GM12878 (cell line): ENCODE measurements around the gene BATF. TPM values are rescaled to one million over a fixed set of nuclear protein-coding genes. Genes with fewer than 3 reads are reported as not detected.

ENCODE experiments used
- CBX3 ChIP-seq: fragments of 200-600 bp; sonication (generic); IDR thresholded peaks from 2 replicates; pipeline ENCODE4 v1.6.1; 2016; ENCODE audit warnings: low read depth, borderline replicate concordance
- CBX5 ChIP-seq: sonication (generic); IDR thresholded peaks from 2 replicates; pipeline ENCODE4 v1.6.1; 2016; ENCODE audit warnings: low read depth, moderate library complexity, mild to moderate bottlenecking, inconsistent platforms
- CHD1 ChIP-seq: IDR thresholded peaks from 2 replicates; pipeline ENCODE4 v1.6.1; 2012; ENCODE audit warnings: low read depth, low read length, improper control_type of control experiment
- CHD2 ChIP-seq: IDR thresholded peaks from 2 replicates; pipeline ENCODE4 v1.6.1; 2011; ENCODE audit warnings: low read depth, low read length, improper control_type of control experiment, borderline replicate concordance
- FOS ChIP-seq: IDR thresholded peaks from 3 replicates; pipeline ENCODE4 v1.6.1; 2011; ENCODE audit warnings: borderline replicate concordance; ENCODE audit not compliant: insufficient read length; ENCODE audit errors: extremely low read depth
- HCFC1 ChIP-seq: fragments of 150-350 bp; IDR thresholded peaks from 2 replicates; pipeline ENCODE4 v1.6.1; 2014; ENCODE audit warnings: low read length
- IKZF1 ChIP-seq: fragments of 450-650 bp; conservative IDR thresholded peaks from 2 replicates; pipeline ENCODE4 v1.6.1; 2017; ENCODE audit warnings: antibody characterized with exemption, mild to moderate bottlenecking
- IKZF2 ChIP-seq, 2 experiments: fragments of 450-650 bp; IDR thresholded peaks; 2 replicates each; pipeline ENCODE4 v1.6.1; 2017; ENCODE audit warnings: mild to moderate bottlenecking in 2 of 2, moderate library complexity in 2 of 2
- LARP7 ChIP-seq: fragments of 450-650 bp; IDR thresholded peaks from 2 replicates; pipeline ENCODE4 v1.6.1; 2017; ENCODE audit warnings: mild to moderate bottlenecking
- MEF2B ChIP-seq: fragments of 450-650 bp; IDR thresholded peaks from 2 replicates; pipeline ENCODE4 v1.6.1; 2018; ENCODE audit warnings: mild to moderate bottlenecking, moderate library complexity; ENCODE audit not compliant: partially characterized antibody, poor library complexity, severe bottlenecking
- NFXL1 ChIP-seq: fragments of 450-650 bp; IDR thresholded peaks from 2 replicates; pipeline ENCODE4 v1.6.1; 2017; ENCODE audit warnings: antibody characterized with exemption, mild to moderate bottlenecking, borderline replicate concordance
- NR2C2 ChIP-seq: IDR thresholded peaks from 2 replicates; pipeline ENCODE4 v1.6.1; 2011; ENCODE audit warnings: borderline replicate concordance, low read depth; ENCODE audit not compliant: control insufficient read depth, insufficient read length
- RAD21 ChIP-seq: IDR thresholded peaks from 2 replicates; pipeline ENCODE4 v1.6.1; 2011; ENCODE audit warnings: mild to moderate bottlenecking, low read depth, low read length, moderate library complexity; ENCODE audit not compliant: insufficient read depth
- SIX5 ChIP-seq: IDR thresholded peaks from 2 replicates; pipeline ENCODE4 v1.6.1; 2011; ENCODE audit warnings: mild to moderate bottlenecking, low read depth, low read length, moderate library complexity; ENCODE audit not compliant: severe bottlenecking
- ZNF217 ChIP-seq: fragments of 450-650 bp; IDR thresholded peaks from 2 replicates; pipeline ENCODE4 v1.6.1; 2017; ENCODE audit warnings: antibody characterized with exemption, mild to moderate bottlenecking
- polyA plus RNA-seq, 11 experiments: library from polyadenylated mRNA; depleted of rRNA in 4 of 11; unstranded in 6 of 11; stranded (reverse) in 5 of 11; fragments of >200 nt; fragmentation: Nextera tagmentation in 4 of 11; fragmentation: Illumina TruSeq in 1 of 11; extraction: Ambion mirVana in 4 of 11; extraction: Trizol in 1 of 11; gene quantifications; 1 replicate in 1 of 11; 2 replicates in 10 of 11; pipeline versions ENCODE4 v1.2.1 to v1.2.3, GENCODE V29; 2011 to 2016; ENCODE audit warnings: inconsistent platforms in 2 of 11, missing spikeins in 2 of 11, low read depth in 1 of 11
- total RNA-seq, 4 experiments: library from RNA; depleted of rRNA in 3 of 4; stranded (reverse); fragments of >200 nt in 3 of 4; fragmentation: Illumina TruSeq in 1 of 4; extraction: Trizol in 1 of 4; gene quantifications; 2 replicates each; pipeline versions ENCODE4 v1.2.1 to v1.2.3, GENCODE V29; 2013 to 2021
- TF ChIP-seq, protein P1 (sequence below): fragments of 450-650 bp; IDR thresholded peaks from 2 replicates; pipeline ENCODE4 v1.6.1; 2016; ENCODE audit warnings: mild to moderate bottlenecking
- TF ChIP-seq, protein P2 (sequence below): IDR thresholded peaks from 2 replicates; pipeline ENCODE4 v1.6.1; 2012; ENCODE audit warnings: low read length, inconsistent platforms
- TF ChIP-seq, protein P3 (sequence below): fragments of 450-650 bp; IDR thresholded peaks from 2 replicates; pipeline ENCODE4 v1.6.1; 2018; ENCODE audit warnings: borderline replicate concordance, mild to moderate bottlenecking; ENCODE audit not compliant: partially characterized antibody
- TF ChIP-seq, protein P4 (sequence below): fragments of 450-650 bp; IDR thresholded peaks from 2 replicates; pipeline ENCODE4 v1.6.1; 2017; ENCODE audit warnings: mild to moderate bottlenecking

The BATF gene
- total and polyA plus RNA-seq, 10 of the 15 experiments (the other 5 are each of a cell fraction or from before 2014, with no cell fraction given), result 10.0 to 154 (median 103) TPM

DNA sequence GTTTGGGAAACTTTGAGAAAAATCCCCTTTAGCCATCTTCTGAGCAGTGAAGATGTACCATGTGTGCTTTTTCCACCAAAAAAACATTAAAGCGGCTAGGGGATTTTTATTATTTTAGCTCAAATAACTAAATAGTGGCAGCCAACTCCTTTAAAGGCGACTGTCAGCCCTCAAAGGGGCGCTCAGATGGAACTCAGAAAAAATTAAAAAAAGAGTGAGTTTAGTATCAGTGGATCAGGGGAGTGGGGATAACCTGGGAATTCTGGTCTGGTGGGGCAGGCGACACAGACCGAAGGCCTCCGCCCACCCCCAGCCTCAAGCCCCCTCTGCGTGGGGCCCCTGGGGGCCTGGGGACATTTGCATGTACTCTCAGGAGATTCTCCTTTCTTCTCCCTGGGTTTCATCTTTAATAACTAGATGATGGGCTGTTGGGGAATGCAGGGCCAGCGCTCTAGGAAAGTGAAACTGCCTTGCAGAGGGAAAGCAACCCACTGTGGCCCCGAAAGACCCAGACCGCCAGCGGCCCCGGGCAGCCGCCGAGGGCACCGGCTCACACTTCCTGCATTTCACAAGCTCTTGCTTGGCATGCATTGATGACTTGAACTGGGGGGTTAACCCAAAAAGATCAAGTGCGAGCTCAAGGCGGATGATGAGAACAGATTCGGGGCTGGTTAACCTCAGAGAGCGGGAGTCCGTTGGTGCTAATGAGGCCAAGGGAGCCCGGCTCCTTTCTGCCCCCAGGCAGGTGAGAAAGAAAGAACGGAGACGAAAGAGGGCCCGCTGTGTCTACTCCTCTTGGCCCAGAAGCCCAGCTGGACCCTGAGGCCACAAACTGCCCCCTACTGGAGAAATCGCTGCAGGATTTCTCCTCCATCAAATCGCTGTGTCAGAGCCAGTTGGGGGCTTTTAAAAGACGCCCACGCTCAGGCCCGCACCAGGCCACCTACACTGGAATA, 7.3 kb upstream of the BATF start (continued):
- TF ChIP-seq IKZF2 (IDR thresholded peaks at IDR 0.05) (peak; percentile 79 to 83), FOS (no peak), CHD1 (0 out of 2 replicates have a peak, but pooled peaks have one; percentile 38), LARP7 (no peak), NFXL1 (no peak), SIX5 (peak; percentile 6), CBX5 (0 out of 2 replicates have a peak, but pooled peaks have one; percentile 14), CBX3 (no peak), MEF2B (peak; percentile 97), HCFC1 (no peak), ZNF217 (no peak), IKZF1 (peak; percentile 87), NR2C2 (no peak), RAD21 (no peak), CHD2 (peak; percentile 20; the same call in 1 of the 2 replicates)
- TF ChIP-seq, protein P1, sequence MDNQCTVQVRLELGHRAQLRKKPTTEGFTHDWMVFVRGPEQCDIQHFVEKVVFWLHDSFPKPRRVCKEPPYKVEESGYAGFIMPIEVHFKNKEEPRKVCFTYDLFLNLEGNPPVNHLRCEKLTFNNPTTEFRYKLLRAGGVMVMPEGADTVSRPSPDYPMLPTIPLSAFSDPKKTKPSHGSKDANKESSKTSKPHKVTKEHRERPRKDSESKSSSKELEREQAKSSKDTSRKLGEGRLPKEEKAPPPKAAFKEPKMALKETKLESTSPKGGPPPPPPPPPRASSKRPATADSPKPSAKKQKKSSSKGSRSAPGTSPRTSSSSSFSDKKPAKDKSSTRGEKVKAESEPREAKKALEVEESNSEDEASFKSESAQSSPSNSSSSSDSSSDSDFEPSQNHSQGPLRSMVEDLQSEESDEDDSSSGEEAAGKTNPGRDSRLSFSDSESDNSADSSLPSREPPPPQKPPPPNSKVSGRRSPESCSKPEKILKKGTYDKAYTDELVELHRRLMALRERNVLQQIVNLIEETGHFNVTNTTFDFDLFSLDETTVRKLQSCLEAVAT, result no peak
- TF ChIP-seq, protein P2, sequence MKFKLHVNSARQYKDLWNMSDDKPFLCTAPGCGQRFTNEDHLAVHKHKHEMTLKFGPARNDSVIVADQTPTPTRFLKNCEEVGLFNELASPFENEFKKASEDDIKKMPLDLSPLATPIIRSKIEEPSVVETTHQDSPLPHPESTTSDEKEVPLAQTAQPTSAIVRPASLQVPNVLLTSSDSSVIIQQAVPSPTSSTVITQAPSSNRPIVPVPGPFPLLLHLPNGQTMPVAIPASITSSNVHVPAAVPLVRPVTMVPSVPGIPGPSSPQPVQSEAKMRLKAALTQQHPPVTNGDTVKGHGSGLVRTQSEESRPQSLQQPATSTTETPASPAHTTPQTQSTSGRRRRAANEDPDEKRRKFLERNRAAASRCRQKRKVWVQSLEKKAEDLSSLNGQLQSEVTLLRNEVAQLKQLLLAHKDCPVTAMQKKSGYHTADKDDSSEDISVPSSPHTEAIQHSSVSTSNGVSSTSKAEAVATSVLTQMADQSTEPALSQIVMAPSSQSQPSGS, result no peak
- TF ChIP-seq, protein P3, sequence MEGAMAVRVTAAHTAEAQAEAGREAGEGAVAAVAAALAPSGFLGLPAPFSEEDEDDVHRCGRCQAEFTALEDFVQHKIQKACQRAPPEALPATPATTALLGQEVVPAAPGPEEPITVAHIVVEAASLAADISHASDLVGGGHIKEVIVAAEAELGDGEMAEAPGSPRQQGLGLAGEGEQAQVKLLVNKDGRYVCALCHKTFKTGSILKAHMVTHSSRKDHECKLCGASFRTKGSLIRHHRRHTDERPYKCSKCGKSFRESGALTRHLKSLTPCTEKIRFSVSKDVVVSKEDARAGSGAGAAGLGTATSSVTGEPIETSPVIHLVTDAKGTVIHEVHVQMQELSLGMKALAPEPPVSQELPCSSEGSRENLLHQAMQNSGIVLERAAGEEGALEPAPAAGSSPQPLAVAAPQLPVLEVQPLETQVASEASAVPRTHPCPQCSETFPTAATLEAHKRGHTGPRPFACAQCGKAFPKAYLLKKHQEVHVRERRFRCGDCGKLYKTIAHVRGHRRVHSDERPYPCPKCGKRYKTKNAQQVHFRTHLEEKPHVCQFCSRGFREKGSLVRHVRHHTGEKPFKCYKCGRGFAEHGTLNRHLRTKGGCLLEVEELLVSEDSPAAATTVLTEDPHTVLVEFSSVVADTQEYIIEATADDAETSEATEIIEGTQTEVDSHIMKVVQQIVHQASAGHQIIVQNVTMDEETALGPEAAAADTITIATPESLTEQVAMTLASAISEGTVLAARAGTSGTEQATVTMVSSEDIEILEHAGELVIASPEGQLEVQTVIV, result no peak
- TF ChIP-seq, protein P4, sequence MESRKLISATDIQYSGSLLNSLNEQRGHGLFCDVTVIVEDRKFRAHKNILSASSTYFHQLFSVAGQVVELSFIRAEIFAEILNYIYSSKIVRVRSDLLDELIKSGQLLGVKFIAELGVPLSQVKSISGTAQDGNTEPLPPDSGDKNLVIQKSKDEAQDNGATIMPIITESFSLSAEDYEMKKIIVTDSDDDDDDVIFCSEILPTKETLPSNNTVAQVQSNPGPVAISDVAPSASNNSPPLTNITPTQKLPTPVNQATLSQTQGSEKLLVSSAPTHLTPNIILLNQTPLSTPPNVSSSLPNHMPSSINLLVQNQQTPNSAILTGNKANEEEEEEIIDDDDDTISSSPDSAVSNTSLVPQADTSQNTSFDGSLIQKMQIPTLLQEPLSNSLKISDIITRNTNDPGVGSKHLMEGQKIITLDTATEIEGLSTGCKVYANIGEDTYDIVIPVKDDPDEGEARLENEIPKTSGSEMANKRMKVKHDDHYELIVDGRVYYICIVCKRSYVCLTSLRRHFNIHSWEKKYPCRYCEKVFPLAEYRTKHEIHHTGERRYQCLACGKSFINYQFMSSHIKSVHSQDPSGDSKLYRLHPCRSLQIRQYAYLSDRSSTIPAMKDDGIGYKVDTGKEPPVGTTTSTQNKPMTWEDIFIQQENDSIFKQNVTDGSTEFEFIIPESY, result no peak
